Pons (tissue), 1 donor: ENCODE data around the gene NKD1.
"Not testable (repeated sequence)": the region's sequence is repeated elsewhere in the genome, so short reads cannot be mapped to it uniquely, and the experiment has no call there.

Experiments
- DNase-seq: peaks from one replicate; pipeline ENCODE4 v3.0.0-alpha.2; 2016; ENCODE audit warnings: low spot score

NKD1 gene

GRCh38 chr16:50578137-50578536, 29.9 kb downstream of the NKD1 start:
- DNase-seq: no peak

DNA sequence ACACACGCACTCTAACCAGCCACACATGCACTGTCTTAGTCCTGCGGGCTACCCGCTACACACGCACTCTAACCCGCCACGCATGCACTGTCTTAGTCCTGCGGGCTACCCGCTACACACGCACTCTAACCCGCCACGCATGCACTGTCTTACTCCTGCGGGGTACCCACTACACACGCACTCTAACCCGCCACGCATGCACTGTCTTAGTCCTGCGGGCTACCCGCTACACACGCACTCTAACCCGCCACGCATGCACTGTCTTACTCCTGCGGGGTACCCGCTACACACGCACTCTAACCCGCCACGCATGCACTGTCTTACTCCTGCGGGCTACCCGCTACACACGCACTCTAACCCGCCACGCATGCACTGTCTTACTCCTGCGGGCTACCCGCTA, 31.2 kb downstream of the NKD1 start:
- DNase-seq: not testable (repeated sequence)

- DNase-seq: no peak
Measured at GRCh38 chr16:50580180-50580798, 32.1 kb downstream of the NKD1 start.

DNA sequence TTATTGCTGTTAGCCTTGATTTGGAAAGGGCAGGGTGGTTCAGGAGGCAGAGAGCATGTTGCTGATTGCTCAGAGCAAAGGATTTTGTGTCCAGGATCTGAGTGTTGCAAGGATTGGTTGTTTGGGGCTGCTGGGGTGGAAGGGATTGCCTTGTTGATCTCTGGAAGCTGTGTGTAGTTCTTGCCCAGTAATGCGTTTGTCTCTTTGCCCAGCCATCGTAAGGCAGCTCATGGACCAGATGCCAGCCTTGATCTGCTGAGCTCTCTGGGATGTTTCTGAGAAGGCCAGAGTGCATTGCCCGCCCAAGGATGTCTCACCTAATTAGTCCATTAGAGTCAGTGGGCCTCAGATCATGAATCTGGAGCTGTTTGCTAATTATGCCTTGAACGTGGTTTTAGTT, 33.6 kb downstream of the NKD1 start:
- peak; percentile 39 for DNase-seq

GRCh38 chr16:50583211-50583610, 35.0 kb downstream of the NKD1 start:
- no peak for DNase-seq

- no peak for DNase-seq
Measured at GRCh38 chr16:50584033-50584722, 36.0 kb downstream of the NKD1 start.

DNA sequence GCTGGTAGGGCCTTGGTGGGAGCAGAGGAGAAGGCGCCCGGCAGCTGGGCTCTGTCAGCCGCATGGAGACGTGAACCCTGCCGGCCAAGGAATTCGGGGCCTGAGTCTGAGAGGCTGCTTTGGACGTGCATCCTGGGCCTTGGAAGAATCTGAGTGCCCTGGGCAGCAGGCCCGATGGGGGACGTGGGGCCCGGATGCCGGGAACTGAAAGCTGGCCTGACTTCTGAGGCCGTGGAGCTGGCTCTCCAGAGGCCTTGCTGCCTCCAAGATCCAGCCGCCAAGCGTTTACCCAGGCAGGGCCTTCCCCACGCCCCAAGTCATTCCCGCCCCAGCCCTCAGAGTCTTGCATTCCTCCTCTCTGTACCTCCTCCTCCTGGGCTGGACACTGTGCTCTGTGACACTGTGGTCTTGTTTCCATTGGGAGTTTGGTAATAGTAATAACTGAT, 37.2 kb downstream of the NKD1 start:
- no peak for DNase-seq

GRCh38 chr16:50587543-50587942, 39.3 kb downstream of the NKD1 start:
- no peak for DNase-seq

DNA sequence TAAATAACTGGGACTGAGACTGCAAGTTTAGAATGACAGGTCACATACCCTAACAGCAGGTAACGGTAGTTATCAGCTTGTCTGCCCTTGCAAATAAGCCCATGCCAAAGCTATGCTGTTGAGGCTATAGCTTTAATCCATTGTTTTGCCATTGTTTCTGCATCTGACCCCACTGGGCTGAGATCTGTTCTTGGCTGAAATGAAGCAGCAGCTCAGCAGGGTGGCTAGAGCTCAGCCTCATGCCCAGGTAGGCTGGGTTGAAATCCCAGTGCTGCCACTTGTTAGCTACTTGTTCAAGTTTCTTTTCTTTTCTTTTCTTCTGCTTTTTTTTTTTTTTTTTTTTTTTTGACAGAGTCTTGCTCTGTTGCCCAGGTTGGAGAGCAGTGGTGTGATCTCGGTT, 40.1 kb downstream of the NKD1 start:
- no peak for DNase-seq

GRCh38 chr16:50591209-50591608, 43.0 kb downstream of the NKD1 start:
- DNase-seq: no peak

DNA sequence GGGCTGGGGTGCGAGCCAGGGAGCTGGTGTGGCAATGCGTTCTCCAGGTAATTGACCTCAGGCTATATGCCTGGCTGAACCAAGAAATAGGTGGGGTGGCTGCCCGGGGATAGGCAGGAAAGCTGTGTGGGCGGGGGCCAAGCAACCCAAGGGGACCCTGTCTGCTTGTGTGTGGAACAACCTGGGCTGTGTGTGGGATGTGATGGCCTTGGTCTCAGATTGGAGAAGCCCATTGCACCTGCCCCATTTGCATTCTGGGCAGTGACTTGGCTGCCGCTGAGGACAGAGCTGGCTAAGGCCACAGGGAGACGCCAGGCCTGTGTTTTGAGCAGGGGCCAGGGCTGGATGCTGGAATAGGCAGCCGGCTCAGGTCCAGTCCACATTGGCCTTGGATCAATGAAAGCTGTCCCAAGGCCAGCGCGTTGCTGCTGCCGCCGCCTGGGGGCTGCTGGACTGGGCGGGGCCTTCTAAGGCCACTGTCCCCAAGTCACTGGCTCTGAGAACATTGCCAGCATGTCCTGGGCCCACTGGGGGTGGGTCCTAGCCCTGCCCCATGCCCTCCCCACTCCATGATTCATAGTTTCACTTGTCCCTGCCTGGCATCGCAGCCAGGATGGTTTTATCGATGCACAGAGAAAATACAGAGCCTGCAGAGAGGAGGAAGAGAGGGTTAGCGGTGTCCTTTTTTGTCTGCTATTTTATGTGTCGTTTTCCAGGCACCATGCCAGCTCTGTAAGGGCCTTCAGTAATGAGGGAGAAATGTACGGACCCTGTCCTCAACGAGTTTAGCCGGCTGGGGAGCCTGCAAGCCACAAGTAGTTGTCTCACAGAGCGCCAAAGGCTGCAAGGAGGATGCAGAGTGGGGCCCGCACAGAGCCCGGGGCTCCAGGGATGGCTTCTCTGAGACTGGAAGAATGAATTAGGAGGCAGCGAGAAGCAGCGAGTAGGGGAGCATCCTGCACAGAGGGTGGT, 43.9 kb downstream of the NKD1 start:
- peak; percentile 90 for DNase-seq

GRCh38 chr16:50592996-50593395, 44.8 kb downstream of the NKD1 start:
- no peak for DNase-seq

DNA sequence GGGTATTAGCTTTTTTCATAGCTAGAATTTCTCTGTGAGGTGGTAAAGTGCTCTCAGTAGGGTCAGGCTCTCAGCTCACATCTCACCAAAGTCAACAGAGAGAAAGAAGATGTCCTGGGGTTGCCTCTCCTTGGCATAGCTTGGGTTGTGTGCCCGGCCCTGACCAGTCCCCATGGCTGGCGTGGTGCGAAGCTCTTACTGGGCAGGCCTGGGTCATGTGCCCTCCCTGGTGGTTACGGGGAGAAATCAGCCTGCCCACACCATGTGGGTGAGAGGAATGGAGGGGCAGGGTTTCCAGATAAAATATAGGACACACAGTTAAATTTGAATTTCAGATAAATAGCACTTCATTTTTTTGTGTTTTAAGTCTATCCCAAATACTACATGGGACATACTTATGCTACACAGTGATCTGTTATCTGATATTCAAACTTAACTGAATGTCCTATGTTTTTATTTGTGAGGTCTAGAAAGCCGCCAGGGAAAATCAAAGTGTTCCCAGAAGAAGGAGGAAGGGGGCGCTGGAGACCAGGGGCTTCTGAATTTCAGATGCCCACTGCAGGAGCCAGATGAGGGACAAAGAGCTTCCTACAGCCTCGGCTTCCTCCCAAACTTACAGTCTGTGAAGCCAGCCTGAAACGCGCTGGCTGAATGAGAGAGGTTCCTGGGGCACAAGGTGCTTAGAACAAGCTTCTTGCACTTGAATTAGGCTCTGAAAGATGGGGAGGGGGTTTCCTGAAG, 45.4 kb downstream of the NKD1 start:
- DNase-seq: no peak

- no peak for DNase-seq
Measured at GRCh38 chr16:50594308-50595260, 46.4 kb downstream of the NKD1 start.

DNA sequence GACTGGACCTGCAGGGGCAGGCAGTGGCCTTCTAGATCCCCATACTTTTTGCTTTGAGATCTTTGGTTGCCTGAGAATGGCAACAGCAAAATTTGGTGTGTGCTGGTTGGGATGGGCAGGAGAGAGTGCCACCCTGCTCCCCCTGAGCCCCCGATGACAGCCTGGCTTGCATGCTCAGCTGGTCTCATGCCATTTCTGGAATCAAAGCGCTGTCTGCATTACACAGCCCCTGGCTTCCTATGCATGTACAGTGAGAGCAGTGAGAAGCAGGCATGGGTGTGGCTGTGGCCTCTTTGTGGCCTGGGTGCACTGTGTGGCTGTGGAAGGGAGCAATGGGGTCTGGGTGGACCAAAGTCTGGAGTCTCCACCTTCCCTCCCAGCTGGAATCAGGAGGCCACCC, 47.7 kb downstream of the NKD1 start:
- no peak for DNase-seq

- no peak for DNase-seq
Measured at GRCh38 chr16:50596762-50597450, 48.7 kb downstream of the NKD1 start.

DNA sequence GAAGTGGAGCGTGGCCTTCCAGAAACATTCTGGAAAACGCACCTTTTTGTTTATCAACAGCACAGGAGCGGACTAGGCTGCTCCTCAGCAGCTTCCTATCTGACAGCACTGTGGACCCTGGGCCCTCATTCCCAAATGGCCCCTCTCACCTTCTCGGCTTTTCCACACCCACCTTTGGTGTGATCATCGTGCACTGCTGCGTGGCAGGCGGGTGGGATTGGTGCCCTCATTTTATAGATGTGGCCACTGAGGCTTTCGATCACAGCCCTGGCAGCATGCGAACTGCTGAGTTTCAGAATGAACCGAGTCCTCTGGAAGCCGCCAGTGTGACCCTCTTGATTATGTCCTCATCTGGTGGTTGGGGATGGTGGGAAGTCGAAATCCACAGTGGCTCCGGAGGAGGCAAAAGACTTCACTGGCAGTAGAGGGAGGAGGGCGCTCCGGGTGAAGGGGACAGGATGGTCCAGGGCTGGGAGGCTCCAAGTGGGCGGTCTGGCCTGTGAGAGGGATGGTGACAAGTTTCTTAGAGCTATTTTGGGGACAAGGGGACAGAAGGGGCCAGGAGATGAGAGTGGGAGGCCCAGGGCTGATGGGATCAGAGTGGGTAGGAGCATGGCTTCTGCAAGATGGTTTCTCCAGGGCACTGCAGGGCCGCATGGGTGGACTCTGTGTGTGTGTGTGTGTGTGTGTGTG, 49.5 kb downstream of the NKD1 start:
- DNase-seq: no peak

GRCh38 chr16:50598256-50598894, 50.2 kb downstream of the NKD1 start:
- DNase-seq: no peak

GRCh38 chr16:50598936-50599361, 50.8 kb downstream of the NKD1 start:
- no peak for DNase-seq
